Keratinocyte (primary cell): ENCODE data around the gene PTPN14.

Experiments
- EZH2 ChIP-seq: IDR thresholded peaks from one replicate; pipeline ENCODE4 v1.6.1; 2012; ENCODE audit warnings: inconsistent platforms, mild to moderate bottlenecking, low read length, moderate library complexity
- TF ChIP-seq, protein P1 (sequence below), 3 experiments: IDR thresholded peaks in 1 of 3; conservative IDR thresholded peaks in 1 of 3; optimal IDR thresholded peaks in 1 of 3; 2 replicates in 2 of 3; 3 replicates in 1 of 3; pipeline versions ENCODE3 to v1.5.1; 2011; ENCODE audit warnings: low read length in 3 of 3, mild to moderate bottlenecking in 3 of 3, moderate library complexity in 2 of 3, control low read depth in 1 of 3, inconsistent platforms in 1 of 3; ENCODE audit not compliant: insufficient read depth in 2 of 3; ENCODE audit errors: extremely low read depth in 1 of 3

DNA sequence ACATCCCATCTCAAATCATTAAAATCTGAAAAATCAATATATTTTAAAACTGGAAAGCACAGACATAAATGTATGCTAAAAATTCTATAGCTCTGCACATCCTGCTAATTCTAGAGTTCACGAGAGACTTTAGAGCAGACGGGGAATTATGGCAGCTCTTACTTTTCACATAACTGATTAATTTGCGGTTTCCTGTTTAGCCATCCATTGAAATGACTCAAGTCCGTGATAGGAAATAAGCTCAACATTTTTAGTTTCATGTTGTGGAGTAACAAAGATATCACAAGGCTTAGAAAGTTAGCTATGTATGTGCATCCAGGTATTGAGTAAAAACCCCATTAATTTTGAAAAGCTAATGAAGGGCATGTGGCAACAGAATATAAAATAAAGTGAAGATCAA lies 147.2 kb downstream of the PTPN14 start:
- TF ChIP-seq EZH2: no peak
- TF ChIP-seq, protein P1, sequence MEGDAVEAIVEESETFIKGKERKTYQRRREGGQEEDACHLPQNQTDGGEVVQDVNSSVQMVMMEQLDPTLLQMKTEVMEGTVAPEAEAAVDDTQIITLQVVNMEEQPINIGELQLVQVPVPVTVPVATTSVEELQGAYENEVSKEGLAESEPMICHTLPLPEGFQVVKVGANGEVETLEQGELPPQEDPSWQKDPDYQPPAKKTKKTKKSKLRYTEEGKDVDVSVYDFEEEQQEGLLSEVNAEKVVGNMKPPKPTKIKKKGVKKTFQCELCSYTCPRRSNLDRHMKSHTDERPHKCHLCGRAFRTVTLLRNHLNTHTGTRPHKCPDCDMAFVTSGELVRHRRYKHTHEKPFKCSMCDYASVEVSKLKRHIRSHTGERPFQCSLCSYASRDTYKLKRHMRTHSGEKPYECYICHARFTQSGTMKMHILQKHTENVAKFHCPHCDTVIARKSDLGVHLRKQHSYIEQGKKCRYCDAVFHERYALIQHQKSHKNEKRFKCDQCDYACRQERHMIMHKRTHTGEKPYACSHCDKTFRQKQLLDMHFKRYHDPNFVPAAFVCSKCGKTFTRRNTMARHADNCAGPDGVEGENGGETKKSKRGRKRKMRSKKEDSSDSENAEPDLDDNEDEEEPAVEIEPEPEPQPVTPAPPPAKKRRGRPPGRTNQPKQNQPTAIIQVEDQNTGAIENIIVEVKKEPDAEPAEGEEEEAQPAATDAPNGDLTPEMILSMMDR (optimal IDR thresholded peaks at IDR 0.05 in 1 of 3, IDR thresholded peaks at IDR 0.05 in 1 of 3, conservative IDR thresholded peaks at IDR 0.05 in 1 of 3; ENCODE audit: extremely low read depth in 1 of 3, insufficient read depth in 2 of 3, low read length in 3 of 3): no peak
